EH (cell line): ENCODE measurements around the gene GRM2.
A peak's percentile ranks its signal among the peaks of the same experiment; 100 is the strongest.

ENCODE experiments used
- DNase-seq: peaks from one replicate; pipeline ENCODE4 v3.0.0-alpha.2; 2015; ENCODE audit warnings: low read depth

The GRM2 gene

GRCh38 chr3:51705276-51706020 lies 1.4 kb upstream of the GRM2 start:
- no peak for DNase-seq

- DNase-seq: no peak
Measured at GRCh38 chr3:51706021-51706485, 815 bp upstream of the GRM2 start.

- no peak for DNase-seq
Measured at GRCh38 chr3:51708216-51708845, 1.5 kb downstream of the GRM2 start.

GRCh38 chr3:51709004-51709420 lies 2.1 kb downstream of the GRM2 start:
- no peak for DNase-seq

- DNase-seq: no peak
Measured at GRCh38 chr3:51709675-51710074, 2.8 kb downstream of the GRM2 start.

GRCh38 chr3:51710631-51711351 lies 3.9 kb downstream of the GRM2 start:
- no peak for DNase-seq

GRCh38 chr3:51711352-51712037 lies 4.6 kb downstream of the GRM2 start:
- no peak for DNase-seq

GRCh38 chr3:51712038-51712420 lies 5.2 kb downstream of the GRM2 start:
- DNase-seq: no peak

GRCh38 chr3:51712511-51712931 lies 5.7 kb downstream of the GRM2 start:
- no peak for DNase-seq

GRCh38 chr3:51712963-51713362 lies 6.1 kb downstream of the GRM2 start:
- DNase-seq: no peak

- no peak for DNase-seq
Measured at GRCh38 chr3:51715231-51715976, 8.5 kb downstream of the GRM2 start.

- DNase-seq: no peak
Measured at GRCh38 chr3:51715977-51716294, 9.1 kb downstream of the GRM2 start.

- DNase-seq: no peak
Measured at GRCh38 chr3:51716805-51717204, 9.9 kb downstream of the GRM2 start.

- DNase-seq: no peak
Measured at GRCh38 chr3:51717446-51717845, 10.6 kb downstream of the GRM2 start.

GRCh38 chr3:51717947-51718346 lies 11.1 kb downstream of the GRM2 start:
- no peak for DNase-seq

GRCh38 chr3:51718547-51719409 lies 11.9 kb downstream of the GRM2 start:
- DNase-seq: peak; percentile 58

- no peak for DNase-seq
Measured at GRCh38 chr3:51719410-51720025, 12.7 kb downstream of the GRM2 start.

GRCh38 chr3:51720292-51721061 lies 13.6 kb downstream of the GRM2 start:
- DNase-seq: no peak

- no peak for DNase-seq
Measured at GRCh38 chr3:51721062-51721745, 14.3 kb downstream of the GRM2 start.
